ENCODE data around the gene NDOR1.

The NDOR1 gene

DNA sequence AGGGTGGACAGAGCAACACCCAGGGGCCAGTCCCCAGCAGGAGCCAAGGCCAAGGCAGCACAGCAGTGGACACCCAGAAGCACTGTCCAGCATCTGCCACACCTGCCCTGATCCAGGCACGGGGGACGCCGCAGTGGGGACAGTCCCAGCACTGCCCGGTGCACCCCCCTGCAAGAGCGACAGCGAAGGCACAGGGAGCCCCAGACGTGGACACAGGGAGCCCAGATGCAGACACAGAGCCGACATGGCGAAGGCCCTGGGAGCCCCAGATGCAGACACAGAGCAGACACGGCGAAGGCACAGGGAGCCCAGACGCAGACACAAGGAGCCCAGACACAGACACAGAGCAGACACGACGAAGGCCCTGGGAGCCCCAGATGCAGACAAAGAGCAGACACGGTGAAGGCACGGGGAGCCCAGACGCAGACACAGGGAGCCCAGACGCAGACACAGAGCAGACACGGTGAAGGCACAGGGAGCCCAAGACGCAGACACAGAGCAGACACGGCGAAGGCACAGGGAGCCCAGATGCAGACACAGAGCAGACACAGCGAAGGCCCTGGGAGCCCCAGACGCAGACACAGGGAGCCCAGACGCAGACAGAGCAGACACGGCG is 21.4 kb upstream of the NDOR1 start:
- DNase-seq, result no peak

DNA sequence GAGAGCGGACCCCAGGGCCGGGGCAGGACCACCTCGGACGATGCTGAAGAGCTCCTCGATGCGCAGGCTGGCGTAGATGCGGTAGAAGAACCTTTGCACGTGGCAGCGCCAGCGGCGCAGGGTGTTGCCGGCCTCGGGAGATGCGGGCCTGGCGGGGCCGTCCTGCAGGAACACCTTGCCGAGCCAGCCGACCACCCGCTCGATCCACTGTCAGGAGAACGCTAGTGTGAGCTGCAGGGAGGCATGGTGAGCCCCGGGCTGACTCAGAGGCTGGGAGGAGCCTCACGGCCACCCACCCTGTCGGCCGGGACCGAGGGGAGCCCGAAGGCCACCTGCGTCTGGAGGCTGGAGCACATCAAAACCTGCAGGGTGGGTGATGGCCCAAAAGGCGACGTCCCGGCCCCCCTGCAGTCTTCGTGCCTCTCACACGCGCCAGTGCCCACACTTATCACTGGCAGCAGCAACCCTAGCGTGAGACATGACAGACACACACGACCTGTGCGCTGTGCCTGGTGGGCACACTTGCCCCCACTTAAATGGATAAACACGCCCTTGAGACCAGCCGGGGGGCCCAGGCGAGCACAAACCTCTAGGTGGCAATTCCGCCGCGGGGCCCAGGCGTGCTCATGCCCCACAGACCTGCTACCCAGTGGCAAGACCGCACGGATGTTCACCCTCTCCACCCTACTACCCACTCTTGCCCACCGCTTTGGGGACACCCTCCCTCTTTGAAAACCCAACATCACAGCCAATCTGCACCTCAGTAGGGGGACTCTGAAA is 20.4 kb upstream of the NDOR1 start:
- DNase-seq, result no peak

DNA sequence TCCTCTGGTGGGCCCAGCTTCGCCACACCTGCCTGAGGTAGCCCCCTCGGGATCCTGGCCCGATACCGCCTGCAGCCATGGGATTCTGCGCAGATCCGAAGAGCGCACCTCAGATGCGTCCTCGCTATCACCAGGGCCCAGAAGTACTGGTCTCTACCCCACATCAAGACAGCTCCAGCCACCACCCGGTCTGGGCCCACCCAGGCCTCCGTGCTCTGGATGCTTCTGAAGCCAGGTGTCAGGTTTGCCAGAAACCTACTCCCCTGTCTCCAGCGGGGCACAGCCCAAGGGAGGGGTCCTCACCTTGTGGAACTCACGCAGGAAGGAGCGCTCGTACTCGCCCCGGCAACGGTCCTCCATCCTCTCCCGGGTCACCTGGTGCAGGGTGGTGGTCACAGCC is 19.6 kb upstream of the NDOR1 start:
- DNase-seq, result no peak

DNA sequence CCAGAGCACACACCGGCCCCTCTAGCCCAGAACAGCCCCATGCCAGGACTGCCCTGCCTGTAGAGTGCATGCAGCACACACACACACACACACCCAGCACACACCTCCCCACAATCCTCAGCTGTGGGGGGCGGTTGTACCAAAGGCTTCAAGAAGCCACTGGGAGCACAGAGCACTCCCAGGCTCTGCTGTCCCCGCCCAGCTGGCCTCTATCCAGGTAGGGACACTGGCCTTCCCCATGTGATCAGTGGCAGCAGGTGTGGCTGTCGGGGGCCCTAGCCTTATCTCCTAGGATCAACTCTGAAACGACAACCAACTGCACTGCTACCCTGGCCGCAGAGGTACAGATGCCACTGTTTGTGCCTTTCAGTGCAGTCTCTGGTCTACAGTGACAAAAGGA is 19.1 kb upstream of the NDOR1 start:
- no peak for DNase-seq

DNA sequence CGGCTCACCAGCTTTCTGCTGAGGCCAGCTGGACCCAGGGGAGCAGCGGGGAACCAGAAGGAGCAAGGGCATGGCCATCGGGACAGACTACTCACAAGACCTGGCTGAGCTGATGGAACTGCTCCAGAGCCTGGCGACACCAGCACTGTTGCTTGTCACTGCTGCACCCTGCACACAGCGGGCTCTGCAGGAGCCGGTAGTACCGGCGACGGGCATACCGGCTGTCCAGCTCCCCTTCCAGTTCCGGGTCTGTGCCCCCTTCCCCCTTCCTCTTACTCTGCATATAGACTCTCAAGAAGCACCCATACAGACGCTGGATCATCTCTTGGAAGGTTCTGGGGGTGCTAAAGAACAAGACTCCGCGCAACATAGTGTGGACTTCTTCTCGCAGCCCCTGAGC is 18.1 kb upstream of the NDOR1 start:
- DNase-seq, result no peak

DNA sequence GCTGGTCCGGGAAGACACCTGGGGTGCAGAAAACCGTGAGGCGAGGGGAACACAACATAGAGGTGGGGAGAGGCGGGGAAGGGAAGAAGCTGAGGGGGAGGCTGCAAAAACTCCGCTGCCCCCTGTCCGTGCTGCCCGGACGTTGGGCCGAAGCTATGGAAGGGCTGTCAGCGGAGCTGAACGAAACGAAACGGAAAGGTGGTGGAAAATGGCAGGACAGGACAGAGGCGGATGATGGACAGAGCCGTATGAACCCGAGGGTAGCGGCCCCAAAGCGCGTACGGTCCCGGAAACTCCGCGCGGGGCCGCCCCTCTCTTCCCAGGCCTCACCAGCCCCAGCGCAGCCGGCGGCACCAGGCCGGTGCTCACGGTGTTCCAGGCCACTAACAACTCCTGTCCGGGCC is 17.4 kb upstream of the NDOR1 start:
- DNase-seq, result no peak

DNA sequence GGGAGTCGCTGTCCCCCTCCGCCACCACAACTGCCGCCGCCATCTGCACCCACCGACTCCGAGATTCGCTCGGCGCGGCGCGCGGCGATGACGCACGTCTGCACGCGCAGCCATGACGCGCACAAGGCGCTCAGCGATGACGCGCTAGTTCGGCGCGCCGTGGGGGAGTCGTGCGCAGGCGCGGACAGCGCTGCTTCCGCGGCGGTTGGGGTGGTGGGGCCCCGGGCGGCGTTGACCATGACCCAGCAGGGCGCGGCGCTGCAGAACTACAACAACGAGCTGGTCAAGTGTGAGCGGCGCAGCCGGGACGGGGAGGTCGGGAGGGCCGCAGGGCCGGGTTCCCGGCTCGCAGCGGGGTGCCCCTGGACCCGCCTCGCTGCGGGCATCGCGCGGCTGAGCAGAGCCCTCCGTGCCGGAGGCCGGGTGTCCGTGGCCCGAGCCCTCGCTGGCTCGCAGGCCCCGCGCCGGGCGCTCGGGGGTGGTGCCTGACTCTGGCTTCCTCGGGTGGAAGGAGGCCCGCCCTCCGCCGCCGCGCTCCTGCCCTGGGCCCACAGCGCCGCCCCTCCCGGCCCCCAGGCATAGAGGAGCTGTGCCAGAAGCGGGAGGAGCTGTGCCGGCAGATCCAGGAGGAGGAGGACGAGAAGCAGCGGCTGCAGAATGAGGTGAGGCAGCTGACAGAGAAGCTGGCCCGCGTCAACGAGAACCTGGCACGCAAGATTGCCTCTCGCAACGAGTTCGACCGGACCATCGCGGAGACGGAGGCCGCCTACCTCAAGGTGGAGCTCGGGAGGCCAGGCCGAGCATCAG is 16.8 kb upstream of the NDOR1 start, which contains the start of the genes ANAPC2 and SSNA1:
ANAPC2 (minus strand) TSS at position 71 of the 807 bp plus-strand sequence; CDS start at position 43, 28 bp downstream.
SSNA1 (plus strand) TSS at position 187 of the 807 bp plus-strand sequence; CDS start at position 238, 51 bp downstream.
- DNase-seq, result peak; percentile 32

DNA sequence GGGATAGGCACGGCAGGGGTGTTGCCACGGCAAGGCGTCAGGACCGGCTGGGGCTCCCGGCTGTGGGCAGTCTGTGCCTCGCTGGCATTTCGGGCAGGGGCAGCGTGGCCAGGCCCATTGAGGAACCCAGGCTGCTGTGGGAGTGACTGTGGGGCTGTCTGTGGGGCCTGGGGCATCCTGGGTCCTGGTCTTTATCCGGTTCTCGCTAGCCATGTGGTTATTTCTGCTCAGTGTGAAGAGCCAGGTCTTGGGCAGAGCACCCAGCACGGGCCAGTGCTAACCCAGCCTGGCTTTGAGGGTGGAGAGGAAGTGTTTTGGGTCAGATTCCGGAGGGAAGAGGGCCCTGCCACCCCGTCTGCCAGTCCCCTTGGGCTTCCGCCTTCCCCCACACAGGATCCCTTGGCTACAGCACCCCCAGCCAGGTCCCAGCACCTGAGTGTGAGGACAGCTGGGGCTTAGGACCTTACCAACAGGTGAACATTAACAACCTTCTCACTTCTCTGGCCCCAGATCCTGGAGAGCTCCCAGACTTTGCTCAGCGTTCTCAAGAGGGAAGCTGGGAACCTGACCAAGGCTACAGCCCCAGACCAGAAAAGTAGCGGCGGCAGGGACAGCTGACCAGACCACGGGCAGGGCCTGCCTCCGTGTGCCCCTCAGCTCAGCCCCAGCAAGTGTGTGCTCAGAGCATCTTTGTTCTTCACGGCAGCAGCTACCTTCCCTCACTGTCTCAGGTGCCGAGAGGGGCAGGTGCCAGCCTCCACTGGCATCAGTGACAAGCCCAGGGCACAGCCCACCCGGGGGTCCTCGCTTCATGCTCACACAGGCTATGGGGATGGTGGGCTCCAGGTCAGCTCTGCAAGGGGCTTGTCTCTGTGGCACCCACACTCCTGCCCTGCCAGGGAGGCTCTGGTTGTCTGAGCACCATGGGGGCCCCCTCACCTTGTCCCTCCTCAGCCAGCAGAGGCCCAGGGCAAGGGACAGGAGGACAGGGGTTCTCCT is 15.9 kb upstream of the NDOR1 start:
- DNase-seq, result no peak

DNA sequence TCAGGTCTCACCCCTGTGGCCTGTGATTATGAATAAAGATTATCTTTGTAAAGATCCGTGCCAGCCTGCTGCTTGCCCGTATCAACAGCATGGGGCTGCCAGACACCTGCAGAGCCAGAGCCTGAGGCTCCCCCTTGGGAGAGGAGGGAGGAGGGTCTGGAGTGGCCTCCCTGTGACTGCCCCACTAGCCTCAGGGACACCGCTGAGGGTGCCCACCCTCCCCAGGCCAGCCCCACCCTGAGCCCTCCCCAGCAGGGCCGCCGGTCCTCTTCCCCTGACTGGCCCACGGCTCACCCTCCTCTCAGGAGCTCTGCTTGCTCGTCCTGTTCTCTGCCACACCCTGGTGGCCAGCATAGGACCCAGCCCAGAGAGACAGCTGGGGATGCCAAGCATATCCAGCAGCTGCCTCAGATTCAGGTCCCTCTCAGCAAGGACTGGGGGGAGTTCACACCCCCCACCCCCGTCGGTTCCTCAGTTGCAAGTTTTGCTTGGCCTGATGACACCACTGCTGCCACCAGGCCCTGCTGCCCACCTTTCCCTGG is 15.1 kb upstream of the NDOR1 start:
- DNase-seq, result no peak

DNA sequence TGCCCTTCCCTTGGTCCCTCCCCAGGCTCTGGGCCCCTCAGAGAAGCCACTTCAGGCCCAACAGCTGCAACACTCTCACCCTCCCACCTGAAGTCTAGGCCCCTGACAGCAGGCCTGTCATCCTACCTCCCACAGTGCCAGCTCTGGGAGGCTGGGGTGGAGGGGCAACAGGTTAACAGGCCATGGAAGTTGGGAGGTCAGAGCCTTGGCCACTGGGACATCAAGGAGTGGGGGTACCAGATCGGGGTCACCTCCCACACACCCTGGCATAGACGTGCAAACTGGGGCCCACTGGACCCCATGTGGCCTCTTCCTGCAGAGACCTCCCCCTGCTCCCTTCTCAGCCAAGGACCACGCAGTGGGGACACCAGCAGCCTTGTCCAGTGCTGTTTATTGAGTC is 14.3 kb upstream of the NDOR1 start:
- DNase-seq, result no peak

DNA sequence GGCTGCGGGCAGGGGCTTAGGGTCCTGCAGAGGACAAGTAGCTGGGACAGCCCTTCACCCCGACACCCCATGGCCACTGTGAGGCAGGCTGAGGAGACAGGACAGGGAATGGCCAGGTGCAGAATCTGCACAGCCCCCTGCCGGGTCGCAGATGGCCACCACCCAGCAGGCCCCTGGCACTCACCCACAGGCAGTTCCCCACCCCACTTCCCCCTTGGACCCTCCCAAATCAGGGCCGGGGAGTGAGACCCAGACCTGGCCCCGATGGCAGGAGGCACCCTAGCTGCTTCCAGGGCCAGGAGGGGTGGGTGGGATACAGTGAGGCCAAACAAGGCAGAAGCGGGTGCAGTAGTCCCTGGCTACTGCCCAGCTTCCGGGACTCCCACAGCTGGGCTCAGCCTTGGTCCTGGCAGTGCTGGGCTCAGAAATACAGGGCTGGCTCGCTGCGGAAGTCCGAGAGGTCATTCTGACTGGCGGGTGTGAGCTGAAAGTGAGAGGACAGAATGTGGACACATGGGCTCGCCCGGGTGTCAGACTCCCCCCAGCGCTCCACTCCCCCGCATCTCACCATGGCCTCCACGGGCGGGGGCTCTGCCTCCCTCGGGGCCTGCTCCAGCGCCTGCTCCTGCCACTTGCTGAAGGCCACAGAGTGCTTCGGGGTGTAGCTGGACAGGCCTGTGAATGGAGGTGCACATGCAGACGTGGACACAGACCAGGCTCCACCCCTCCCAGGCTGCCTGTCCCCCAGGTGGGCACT is 13.6 kb upstream of the NDOR1 start:
- DNase-seq, result no peak

DNA sequence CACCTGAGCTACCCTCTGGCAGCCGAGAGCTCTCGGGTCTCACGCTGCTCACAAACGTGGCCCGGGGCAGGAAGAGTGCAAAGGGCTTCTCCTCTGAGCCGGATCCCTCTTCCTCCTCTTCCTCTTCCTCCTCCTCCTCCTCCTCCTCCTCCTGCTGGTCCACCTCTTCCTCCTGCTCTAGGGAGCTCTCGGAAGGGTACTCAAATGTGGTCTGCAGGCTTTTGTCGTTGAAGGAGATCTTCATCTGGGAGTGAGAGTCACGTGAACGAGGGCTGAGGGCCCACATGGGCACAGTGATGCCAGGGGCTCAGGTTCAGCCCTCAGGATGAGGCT is 13.1 kb upstream of the NDOR1 start:
- no peak for DNase-seq

DNA sequence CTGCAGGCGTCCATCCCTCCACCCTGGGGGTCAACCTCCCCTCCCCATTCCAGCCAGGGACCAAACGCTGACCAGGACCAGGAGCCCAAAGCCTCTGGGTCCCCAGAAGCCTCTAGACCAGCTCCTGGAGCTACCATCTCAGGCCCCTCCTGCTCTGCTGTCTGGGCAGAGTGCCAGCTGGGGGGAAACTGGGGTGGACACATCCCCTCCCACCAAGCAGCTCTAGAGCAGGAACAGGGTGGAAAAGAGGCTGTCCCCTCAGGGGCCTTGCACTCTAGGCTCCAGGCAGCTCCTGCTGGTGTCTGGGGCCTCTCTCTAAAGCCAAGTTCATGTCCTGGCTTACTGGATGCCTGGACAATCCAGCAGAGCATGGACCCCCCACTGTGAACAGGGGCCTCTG is 12.6 kb upstream of the NDOR1 start:
- no peak for DNase-seq

DNA sequence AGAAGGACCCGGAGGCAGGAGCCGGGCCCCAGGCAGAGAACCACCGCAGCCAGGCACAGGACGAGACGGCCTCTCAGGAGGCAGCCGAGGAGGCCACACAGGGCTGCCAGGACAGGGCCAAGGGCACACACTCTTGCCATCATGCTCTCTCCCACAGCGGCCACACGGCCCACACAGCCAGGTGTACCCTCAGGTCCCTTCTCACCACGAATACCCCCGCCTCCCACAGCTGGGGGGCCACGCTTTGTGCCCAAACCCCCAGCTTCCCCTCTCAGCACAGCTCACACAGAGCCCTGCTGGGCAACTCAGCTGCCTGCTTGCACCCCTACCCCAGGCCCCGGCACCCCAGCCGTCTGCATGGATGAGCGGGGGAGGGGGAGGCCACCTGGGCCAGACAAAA is 11.7 kb upstream of the NDOR1 start:
- DNase-seq, result no peak

DNA sequence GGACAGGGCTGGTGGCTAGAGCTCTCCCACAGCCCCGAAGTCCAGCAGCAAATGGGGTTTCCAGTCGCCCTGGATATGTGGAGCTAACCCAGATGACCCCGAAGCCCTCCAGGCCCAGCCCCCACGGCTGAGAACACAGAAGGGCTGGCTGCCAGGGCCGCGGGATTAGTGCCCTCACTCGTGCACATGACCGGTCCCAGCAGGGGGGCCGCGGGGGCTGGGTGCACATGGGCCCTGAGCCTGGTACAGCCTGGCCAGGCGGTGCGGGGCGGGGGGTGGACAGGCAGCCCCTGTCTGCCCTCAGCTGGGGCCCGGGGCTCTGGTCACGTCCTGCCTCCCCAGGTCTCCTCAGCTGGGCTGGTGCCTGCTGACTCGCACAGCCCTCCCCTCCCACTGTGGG is 11.1 kb upstream of the NDOR1 start:
- DNase-seq, result no peak

DNA sequence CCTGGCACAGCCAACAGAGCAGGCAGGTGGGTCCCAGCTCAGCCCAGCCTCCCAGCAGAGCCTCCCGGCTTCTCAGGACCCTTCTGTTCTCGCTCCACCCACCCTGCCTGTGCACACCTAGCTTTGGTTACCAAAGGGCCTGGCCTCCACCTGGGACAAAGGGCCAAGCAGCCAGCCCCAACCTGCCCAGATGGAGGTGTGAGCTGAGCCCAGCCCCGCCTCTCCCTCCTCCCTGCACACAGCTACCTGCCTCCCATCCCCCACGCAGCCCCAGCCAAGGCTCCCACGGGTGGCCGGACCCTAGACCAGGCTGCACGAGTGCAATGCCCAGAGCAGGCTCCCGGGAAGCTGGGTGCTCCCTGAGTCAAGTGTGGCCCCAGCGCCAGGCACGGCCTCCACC is 10.6 kb upstream of the NDOR1 start:
- DNase-seq, result no peak

DNA sequence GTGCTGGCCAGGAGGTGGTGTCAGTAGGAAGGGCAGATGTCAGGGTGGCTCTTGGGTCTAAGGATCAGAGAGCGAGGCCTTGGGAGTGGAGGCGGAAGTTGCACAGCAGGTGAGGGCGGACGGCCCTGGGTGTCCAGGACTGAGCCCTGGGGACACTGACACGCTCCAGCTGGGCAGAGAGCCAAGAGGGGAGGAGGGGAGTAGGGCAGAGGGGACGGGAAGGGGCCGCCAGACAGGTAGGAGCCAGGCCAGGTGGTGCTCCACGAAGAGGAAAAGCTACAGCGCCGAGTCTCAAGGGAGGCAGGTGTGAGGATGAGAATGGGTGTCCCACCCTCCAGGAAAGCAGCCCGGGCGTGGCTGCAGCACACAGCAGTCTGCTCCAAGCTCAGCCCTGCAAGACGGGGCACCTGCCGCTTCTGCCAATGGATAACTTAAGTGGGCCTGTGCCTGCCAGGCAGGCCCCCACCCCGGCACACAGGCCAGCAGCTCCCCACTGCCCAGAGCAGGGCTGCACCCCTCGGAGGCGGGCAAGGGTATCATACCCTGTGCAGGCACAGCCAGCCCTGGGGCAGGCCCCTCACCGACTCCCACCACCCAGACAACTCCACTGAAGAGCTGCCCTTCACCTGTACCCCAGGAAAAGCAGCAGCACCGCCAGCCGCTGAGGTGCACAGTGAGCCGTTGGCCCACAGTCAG is 9.8 kb upstream of the NDOR1 start:
- DNase-seq, result peak; percentile 87

DNA sequence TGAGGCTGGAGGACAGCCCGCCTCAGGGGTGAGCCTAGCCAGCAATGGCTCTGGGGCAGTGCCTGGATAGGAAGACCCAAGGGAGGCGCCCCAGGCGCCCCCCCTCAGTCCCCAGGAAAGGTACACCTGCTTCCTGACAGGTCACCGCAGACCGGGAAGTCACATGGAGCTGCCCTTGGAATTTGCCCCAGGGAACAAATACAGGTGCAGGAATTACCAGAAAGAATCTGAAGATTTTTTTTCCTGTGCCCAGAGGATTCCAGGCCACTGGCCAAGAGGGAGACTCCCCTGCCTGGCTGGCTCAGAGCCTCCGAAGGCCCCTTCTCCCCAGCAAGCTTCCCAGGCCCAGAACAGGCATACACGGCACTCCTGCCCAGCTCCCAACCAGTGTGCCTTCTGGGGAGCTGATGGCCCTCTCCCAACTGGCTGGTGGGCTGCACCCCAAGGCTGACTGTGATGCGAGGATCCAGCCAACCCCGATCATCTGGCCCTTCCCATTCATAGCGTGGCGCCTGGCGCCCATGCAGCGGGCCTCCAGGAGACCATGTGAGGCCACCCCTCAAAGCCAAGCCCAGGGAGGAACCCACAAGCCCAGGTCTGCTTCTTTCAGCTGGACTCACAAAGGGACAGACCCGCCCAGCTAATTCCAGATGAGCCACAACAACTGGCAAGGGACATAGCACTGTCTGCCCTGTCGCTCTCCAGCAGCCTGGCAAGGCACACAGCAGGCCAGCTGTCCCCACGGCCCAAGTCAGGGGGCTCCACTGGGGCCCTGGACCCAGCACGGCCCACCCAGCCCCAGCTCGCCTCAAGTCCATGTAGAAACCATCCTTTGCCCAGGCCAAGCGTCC is 7.2 kb upstream of the NDOR1 start:
- no peak for DNase-seq

DNA sequence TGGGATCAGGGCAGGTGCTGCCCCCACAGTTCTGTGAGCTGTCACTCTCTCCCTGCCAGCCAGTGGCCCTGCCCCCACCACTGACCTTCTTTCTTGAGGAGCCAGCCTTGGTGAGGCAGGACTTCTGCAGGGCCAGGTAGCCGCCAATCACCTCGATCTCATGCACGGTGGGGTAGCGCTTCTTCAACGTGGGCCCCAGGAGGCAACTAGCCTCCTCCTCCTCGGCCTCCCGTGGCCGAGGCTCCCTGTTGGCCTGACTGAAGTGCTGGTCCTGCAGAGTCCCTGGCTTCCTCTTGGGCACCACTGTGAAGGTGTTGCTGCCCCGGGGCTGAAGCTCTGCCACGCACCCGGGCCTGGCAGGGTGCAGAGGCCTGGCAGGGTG is 6.6 kb upstream of the NDOR1 start:
- no peak for DNase-seq
